Fibroblast of peridontal ligament (primary cell): ENCODE results near the gene ST3GAL4.

Experiments
- DNase-seq: peaks from one replicate; pipeline ENCODE4 v3.0.0-alpha.2; 2010; ENCODE audit errors: extremely low read depth

ST3GAL4 gene

DNA sequence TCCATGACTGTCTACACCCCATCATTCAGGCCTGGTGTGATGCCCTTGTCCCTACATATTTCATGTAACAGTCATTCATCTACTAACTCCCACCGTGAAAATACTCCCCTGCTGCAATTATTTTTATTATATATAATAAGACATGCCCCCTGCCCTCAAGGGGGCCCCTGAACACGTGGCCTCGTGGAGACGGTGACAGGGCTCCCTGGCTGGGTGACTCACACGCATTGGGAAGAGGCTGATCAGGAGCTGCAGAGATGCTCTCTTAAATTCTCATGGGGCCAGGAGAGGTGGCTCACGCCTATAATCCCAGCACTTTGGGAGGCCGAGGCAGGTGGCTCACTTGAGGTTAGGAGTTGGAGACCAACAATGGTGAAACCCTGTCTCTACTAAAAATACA lies 88.6 kb downstream of the ST3GAL4 start:
- no peak for DNase-seq

DNA sequence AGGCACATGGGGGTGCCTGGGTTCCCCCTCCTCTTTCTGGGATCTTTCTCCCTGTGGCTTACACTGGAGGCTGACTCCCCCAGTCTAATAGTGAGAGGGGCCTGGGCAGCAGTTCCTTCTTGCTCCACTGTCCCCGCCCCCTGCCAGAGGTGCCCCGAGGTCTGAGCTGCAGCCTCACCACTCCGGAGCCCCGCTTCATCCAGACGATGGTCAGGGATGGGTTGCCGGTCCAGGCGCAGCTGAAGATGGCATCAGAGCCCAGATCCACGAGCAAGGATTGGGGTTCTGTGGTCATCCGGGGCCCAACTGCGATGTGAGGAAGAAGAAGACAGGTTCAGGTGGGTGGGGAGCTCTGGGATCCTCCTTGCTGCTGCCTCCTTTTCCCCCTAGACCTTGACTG lies 91.1 kb downstream of the ST3GAL4 start:
- DNase-seq, result no peak

DNA sequence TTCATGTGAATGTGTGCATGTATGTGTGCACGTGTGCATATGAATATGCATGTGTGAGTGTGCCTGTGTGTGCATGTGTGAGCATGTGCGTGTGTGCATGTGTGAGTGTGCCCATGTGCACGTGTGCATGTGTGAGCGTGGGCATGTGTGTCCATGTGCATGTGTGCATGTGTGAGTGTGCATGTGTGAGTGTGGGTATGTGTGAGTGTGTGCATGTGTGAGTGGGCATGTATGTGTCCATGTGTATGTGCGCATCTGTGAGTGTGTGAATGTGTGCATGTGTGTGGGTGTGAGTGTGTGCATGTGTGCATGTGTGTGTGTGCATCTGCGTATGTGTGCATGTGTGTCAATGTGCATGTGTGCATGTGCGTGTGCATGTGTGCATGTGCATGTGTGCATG lies 94.7 kb downstream of the ST3GAL4 start:
- DNase-seq, result no peak

DNA sequence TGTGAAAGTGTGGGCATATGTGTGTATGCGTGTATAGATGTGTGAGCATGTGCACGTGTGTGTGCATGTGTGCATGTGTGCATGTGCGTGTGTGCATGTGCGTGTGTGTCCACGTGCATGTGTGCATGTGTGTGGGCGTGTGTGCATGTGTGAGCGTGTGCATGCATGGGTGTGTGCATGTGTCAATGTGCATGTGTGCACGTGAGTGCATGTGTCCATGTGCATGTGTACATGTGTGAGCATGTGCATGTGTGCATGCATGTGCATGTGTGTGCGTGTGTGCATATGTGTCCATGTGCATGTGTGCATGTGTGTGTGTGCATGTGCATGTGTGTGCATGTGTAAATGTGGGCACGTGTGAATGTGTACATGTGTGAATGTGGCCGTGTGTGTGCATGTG lies 95.3 kb downstream of the ST3GAL4 start:
- no peak for DNase-seq

DNA sequence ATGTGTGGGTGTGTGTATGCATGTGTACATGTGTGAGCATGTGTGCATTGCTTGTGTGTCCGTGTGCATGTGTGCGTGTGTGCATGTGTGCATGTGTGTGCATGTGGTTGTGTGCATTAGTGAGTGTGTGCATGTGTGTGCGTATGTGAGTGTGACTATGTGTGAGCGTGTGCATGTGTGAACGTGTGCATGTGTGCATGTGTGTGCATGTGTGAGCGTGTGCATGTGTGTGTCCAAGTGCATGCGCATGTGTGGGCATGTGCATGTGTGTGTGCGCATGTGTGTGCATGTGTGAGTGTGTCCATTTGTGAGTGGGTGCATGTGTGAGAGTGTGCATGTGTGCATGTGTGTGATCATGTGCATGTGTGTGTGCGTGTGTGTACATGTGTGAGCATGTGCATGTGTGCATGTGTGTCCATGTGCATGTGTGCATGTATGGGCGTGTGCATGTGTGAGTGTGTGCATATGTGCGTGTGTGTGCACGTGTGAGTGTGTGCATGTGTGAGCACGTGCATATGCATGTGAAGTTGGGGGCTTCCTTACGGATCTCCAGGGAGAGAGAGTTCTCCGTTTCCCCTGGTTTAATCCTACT lies 95.8 kb downstream of the ST3GAL4 start:
- DNase-seq, result no peak

DNA sequence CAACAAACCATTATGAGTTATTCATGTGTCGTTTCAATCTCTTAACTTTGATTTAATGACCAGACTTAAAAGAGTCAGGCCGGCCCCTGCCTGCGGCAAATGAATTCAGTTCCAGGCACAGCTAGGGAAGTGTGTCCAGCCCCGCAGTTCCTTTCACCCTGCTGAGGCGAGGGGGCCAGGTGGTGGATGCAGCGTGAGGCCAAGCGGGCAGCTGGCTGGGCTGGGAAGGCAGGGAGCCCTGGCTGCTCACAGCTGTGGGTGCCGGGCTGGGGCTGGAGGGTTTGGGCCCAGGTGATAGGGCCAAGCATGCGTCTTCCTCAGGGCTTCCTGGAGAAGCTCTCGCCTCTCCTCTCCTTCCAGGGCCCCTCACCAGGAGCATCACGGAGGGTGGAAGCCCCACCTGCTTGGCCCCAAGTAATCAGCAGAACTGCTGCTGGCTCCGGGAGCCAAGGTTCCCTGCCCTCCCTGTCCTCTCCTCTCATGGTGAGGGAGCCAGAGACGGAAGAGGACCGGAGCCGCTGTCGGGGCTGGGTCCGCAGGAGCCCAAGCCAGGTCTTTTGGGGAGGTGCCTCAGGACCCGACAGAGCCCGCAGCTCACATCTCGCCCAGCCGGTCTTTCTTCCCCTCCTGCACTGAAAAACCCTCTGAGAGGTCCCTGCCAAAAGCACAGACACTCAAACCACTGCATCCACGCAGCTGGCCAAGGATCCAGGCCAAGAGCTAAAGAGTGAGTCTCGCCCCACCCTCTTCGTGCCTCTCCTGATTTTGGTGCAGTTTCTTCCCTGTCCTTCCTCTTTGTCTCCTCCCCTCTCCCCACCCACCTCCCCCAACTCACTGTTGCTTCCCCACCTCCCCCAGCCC lies 97.0 kb downstream of the ST3GAL4 start:
- peak; percentile 2 for DNase-seq

DNA sequence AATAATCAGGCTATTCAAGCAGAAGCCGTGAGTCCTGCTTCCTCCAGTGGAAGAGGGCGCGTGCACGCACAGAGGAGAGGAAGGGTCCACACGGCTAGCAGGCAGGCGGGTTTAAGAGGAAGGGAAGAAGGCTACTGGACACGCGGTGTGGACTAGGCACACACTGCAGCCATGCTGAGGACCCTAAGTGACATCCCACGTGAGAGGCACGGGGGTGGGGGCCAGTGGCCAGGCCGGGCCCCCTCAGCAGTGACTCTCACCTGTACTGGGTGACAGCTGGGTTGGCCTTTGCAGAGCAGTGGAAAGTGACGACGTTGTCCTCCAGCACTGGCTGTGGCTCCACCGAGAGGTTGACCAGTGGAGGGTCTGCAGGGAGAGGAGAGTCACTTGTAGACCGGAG lies 100.6 kb downstream of the ST3GAL4 start:
- DNase-seq, result no peak

DNA sequence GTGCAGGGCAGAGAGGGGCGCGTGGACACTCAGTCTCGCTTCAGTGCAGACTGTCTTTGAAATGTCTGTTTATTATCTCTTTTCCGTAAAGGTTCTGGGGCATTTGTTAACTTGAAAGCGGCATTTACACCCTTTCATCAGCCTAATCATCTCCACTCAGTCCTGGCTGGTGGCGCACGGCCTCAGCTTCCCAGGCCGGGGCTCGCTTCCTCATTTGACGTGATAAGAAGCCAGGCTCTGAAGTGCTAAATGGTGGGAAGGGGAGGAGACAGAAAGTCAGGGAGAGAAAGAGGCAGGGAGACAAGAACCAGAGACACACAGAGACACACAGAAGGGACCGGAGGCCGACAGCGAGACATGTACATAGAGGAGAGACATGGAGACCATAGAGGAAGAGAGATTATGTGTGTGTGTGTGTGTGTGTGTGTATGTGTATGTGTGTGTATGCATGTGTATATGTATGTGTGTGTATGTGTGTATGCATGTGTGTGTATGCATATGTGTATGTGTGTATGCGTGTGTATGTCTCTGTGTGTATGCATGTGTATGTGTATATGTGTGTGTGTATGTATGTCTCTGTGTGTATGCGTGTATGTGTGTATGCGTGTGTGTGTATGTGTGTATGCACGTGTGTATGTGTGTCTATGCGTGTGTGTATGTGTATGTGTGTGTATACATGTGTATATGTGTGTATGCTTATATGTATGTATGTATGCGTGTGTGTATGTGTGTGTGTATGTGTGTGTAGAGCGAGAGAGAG lies 101.5 kb downstream of the ST3GAL4 start:
- DNase-seq, result no peak

DNA sequence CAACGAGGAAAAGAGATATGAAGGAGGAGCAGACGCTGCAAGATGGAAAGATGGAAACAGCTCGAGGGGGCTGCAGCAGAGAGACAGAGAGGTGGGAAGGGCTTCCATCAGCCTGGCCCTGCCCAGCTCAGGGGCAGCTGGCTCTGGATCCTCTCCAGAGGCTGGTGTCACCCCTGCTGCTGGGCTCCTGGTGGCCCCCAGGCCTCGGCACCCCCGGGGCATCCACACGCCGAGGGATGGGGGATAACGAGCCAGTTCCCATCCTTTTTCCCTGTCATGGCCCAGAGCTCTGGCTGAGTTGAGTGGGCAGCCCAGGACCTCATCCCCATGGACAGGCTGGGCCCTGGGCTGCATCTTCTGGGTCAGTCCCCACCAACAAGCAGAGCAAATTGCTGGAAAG lies 102.3 kb downstream of the ST3GAL4 start:
- DNase-seq, result no peak

DNA sequence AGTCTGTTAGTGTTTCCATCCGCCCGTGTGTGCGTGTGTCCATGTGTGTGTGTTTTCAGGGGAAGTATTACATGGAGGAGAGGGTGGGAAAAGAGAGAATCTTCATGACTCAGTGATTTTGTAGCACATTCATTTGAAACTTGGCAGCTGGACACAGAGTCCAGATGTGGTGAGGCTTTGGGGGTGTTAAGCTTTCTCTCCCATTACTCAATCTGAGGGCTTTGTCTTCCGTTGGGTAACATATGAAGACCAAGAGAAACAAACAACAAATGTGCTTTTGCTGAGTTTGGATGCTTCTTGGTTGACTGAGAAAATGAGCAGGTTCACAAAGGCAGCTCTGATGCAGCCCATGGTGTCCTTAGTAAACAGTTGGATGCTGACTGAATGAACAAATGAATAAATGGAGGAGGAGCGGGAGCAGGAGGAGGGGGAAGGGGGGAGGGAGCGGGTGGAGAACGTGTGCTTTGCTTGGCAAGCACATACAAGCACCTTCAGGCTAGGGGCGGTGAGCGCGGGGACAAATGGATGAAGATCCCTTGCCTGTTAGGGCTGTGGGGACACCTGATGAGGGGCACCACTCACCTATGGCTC lies 104.3 kb downstream of the ST3GAL4 start:
- peak; percentile 85 for DNase-seq

DNA sequence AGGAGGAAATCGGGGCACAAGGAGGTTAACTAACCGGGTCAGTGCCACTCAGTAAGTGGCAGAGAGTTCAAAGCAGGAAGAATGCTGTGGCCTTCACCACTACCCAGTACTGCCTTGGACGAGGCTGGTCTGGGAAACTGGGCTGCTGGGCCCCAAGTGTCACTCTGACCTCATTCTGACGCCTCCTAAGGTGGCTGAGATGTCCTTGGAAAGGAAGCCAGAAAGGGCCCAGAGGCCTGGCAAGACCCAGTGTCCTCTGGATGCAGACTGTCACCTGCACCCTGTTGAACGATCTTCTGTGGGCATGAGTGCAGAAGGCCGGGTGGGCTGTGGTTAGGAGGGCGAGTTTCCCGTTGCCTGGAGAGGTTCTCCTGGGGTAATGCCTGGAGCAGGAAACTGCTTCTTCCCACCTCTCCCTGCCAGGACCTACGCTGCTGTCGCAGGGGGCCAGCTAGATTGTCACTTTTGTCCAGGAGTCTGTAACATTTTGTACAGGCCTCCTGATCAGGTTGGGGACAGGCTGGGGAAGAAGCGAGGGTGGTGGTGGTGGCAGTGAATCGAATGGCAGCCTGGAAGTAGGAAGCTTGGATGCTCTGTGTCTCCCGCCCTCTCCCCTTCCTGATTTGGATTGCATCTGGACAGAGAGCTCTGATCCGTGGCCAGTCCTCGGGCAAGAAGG lies 105.1 kb downstream of the ST3GAL4 start:
- DNase-seq, result no peak

DNA sequence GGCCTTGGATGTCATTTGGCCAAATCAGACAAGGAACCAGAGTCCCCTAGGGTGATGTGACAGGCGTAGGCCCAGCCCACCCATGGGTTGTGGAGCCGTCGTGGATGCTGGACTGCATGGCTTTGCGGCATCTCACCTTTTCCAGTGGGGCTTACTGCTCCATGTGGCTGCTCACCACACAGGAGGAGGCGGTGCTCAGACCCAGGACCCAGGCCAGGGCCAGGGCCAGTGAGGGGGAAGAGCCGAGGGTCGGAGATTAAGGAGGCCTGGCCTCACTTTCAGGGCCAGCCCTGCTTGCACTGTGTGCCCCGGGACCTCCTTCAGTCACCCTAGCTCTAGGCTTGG lies 105.6 kb downstream of the ST3GAL4 start:
- DNase-seq, result no peak

DNA sequence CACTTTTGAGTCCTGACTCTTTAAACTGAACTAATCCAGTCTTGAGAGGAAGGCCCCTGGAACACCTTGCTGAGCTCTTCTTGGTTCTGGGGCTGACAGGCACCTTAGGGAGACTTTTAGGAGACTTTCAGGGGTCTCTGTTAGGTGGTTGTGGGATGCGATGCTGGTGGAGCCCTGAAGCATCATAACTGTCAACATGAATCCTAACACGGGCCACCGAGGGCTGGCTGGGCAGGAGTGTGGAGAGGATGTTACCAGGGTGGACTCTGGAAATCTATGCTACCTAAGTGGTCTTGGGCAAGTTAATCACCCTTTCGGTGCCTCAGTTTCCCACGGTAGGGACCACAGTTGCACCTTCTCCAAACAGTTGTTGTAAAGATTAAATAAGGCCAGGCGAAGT lies 106.5 kb downstream of the ST3GAL4 start:
- DNase-seq, result no peak

DNA sequence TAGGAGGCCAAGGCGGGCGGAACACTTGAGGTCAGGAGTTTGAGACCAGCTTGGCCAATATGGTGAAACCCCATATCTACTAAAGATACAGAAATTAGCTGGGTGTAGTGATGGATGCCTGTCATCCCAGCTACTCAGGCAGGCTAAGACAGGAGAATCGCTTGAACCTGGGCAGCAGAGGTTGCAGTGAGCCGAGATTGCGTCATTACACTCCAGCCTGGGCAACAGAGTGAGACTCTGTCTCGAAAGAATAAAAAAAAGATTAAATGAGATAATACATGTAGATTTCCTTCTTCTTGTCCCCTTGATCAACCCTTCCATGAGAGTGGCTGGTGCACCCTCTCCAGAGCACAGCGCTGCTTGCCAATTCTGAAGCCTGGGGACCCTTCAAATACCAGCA lies 106.9 kb downstream of the ST3GAL4 start:
- DNase-seq, result no peak
